ENCODE measurements around the gene RPS6KA2.
"Not testable (repeated sequence)": the region's sequence is repeated elsewhere in the genome, so short reads cannot be mapped to it uniquely, and the experiment has no call there.

RPS6KA2 gene

DNA sequence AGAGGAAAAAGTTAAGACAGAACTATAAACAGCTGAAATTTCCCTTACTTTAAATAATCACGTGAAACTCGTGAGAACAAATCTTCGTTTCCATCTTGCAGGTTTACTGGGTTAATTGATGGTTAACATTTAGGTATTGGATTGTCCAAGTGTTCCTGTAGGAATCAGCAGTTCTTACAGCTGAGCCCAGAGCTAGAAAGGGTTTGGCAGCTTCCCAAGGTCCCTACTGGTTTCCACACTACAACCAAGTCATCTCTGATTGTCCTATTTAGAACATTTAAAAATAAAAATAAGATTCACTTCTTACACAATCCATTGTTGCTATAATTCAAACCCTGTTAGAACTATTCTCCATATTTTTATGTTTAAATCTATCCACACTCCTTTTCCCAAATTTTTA lies 260.1 kb downstream of the RPS6KA2 start:
- no peak for DNase-seq (ENCODE audit: low read depth)
- TF ChIP-seq, protein P1, sequence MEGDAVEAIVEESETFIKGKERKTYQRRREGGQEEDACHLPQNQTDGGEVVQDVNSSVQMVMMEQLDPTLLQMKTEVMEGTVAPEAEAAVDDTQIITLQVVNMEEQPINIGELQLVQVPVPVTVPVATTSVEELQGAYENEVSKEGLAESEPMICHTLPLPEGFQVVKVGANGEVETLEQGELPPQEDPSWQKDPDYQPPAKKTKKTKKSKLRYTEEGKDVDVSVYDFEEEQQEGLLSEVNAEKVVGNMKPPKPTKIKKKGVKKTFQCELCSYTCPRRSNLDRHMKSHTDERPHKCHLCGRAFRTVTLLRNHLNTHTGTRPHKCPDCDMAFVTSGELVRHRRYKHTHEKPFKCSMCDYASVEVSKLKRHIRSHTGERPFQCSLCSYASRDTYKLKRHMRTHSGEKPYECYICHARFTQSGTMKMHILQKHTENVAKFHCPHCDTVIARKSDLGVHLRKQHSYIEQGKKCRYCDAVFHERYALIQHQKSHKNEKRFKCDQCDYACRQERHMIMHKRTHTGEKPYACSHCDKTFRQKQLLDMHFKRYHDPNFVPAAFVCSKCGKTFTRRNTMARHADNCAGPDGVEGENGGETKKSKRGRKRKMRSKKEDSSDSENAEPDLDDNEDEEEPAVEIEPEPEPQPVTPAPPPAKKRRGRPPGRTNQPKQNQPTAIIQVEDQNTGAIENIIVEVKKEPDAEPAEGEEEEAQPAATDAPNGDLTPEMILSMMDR (conservative IDR thresholded peaks at IDR 0.05; ENCODE audit: control insufficient read depth, insufficient read depth, low read depth, low read length), result no peak
- H3K4me3 ChIP-seq (ENCODE audit: control insufficient read depth, low read depth, low read length), result no peak overlapping the region

DNA sequence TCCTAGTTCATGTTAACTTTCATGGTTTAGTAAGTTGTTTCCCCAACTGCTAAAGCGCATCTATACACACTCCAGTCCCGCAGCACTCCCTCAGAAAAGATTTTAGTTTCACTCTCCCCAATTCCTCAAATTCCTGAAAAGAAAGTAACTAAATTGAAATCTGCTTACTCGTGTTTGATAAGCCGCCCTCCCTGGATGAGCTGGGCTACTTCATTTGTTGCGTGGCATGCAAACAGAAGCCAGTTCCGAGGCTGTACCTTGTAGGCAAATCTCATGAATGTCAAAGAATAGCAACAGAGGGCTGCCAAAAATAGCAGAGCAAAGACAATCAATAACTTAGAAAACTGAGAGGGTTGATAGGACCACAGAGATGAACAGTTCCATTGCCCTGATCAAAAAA lies 261.2 kb downstream of the RPS6KA2 start:
- TF ChIP-seq, protein P1 (conservative IDR thresholded peaks at IDR 0.05; ENCODE audit: control insufficient read depth, insufficient read depth, low read depth, low read length), result no peak
- no peak for DNase-seq (ENCODE audit: low read depth)
- no peak overlapping the region for H3K4me3 ChIP-seq (ENCODE audit: control insufficient read depth, low read depth, low read length)

DNA sequence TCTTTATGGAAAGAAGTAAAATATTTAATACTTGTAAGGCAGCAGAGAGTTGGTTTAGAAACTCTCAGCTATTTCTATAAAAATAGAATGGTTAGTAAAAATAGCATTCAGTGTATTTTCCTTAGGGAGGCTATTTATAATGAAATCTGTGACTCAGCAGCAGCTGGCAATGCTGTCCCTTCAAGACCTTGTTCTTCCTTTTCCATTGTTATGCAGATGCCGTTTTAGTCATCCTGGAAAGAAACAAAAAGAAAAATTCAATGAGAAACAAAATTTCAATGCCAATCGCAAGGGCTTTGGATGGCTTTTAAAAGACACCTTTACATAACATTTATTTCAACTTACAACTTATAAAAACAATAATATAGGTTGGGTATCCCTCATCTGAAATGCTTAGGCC lies 261.8 kb downstream of the RPS6KA2 start:
- TF ChIP-seq, protein P1 (conservative IDR thresholded peaks at IDR 0.05; ENCODE audit: control insufficient read depth, insufficient read depth, low read depth, low read length), result no peak
- peak; percentile 53 for DNase-seq (ENCODE audit: low read depth)
- H3K4me3 ChIP-seq (ENCODE audit: control insufficient read depth, low read depth, low read length), result no peak overlapping the region

DNA sequence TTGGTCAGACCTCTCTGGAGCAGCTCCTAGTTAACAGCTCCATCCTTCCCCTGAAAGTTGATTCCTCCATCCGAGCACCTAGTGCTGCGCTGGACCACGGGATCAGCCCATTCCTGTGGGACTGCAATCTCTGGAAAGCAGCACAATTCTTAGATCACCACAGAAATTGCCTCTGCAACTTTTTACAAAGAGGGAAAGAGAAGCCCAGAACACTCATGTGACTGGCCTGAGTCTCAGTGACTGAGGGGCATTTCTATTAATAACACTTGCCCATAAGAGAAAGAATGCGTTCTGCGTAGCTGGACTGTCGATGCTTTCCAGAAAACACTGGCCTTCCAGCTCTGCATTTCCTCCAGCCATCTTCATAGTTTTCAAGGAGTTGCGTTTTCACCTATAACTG lies 262.6 kb downstream of the RPS6KA2 start:
- TF ChIP-seq, protein P1 (conservative IDR thresholded peaks at IDR 0.05; ENCODE audit: control insufficient read depth, insufficient read depth, low read depth, low read length), result no peak

DNA sequence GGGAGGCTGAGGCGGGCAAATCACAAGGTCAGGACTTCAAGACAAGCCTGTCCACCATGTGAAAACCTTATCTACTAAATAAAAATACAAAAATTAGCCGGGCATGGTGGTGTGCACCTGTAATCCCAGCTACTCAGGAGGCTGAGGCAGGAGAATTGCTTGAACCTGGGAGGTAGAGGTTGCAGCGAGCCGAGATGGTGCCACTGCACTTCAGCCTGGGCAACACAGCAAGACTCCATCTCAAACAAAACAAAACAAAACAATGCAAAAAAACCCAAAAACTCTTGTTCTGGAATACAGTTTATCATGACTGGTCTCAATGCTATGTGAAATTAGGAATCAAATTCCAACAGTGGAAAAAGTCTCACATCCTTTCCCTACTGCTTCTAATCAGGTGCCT lies 264.6 kb downstream of the RPS6KA2 start:
- not testable (repeated sequence) for H3K4me3 ChIP-seq (ENCODE audit: control insufficient read depth, low read depth, low read length)

More for the DNA sequence above, 262.6 kb downstream of the RPS6KA2 start:
- no peak overlapping the region for H3K4me3 ChIP-seq (ENCODE audit: control insufficient read depth, low read depth, low read length)
- no peak for DNase-seq (ENCODE audit: low read depth)

DNA sequence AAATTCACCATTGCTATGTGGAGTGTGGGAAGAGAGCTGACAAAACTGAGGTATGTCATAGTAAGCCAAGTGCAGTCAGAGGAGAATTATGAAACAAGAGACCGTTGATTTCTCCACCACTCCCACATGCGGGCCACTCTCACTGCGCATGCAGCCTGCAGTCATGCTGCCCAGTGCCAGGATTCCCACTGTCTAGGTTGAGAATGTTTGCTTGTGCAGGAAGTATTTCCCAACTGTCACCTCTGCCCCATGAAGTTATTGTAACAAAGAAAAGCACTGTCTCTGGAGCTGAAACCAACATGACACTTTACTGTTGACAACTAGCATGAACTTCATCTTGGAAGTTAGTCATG lies 266.0 kb downstream of the RPS6KA2 start:
- TF ChIP-seq, protein P1 (conservative IDR thresholded peaks at IDR 0.05; ENCODE audit: control insufficient read depth, insufficient read depth, low read depth, low read length), result no peak
- DNase-seq (ENCODE audit: low read depth), result peak; percentile 68
- no peak overlapping the region for H3K4me3 ChIP-seq (ENCODE audit: control insufficient read depth, low read depth, low read length)

More for the DNA sequence above, 264.6 kb downstream of the RPS6KA2 start:
- not testable (repeated sequence) for DNase-seq (ENCODE audit: low read depth)

DNA sequence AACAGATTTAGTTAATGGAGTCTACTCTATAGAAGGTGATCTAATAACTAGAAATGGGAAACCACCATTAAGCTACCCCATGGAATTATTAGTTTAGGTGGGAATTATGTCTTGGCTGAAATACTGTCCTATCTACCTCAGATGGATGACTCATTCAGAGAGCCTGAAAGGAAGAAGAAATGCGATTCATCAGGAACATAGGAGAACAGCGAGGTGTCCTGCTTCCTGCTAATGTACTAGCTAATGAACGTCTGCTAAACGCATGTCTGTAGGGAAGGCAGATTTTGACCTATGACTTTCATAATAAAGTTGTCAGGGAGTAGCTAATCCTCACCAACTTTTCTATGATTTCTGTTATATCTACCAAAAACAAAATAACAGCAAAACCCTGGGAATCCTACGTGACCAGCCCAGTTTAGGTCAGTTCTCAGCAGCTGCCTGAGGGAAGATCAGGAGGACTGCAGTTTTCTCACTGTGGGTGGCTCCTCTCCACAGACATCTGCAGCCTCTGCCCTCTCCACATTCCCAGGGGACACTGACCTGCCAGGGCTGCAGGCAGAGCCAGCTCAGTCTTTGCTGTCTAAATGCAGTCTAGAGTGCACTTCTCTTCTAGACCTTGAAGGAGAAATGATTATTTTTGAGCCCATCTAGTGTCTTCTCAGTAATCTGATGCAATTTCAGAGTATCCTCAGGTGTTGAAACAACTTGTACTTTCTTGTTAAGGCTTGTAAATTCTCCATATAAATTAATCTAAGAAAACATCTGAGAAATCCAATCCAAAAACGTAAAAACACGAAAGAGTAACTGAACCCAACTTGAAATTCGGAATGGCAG lies 266.6 kb downstream of the RPS6KA2 start:
- DNase-seq (ENCODE audit: low read depth), result peak; percentile 58
- no peak overlapping the region for H3K4me3 ChIP-seq (ENCODE audit: control insufficient read depth, low read depth, low read length)
- TF ChIP-seq, protein P1 (conservative IDR thresholded peaks at IDR 0.05; ENCODE audit: control insufficient read depth, insufficient read depth, low read depth, low read length), result no peak

Data from fibroblast of mammary gland (primary cell).